ENCODE results near the gene ERVMER34-1. TPM values are rescaled to one million over a fixed set of nuclear protein-coding genes. Genes with fewer than 3 reads are reported as not detected.

The ERVMER34-1 gene
- polyA plus RNA-seq, 1 donor: 0.61 TPM

GRCh38 chr4:52755426-52755825 lies 4.2 kb upstream of the ERVMER34-1 start:
- no peak overlapping the region for H3K27ac ChIP-seq (ENCODE audit: low read length)
- no peak overlapping the region for H3K4me3 ChIP-seq (ENCODE audit: low read length)
- H3K4me1 ChIP-seq (ENCODE audit: control insufficient read depth, insufficient read depth, low read length): peaks cover 8% of the 10 kb centered on the region
- no peaks in the 10 kb centered on the region for H3K36me3 ChIP-seq (ENCODE audit: control insufficient read depth, insufficient read depth, low read length)
- peaks cover 11% of the 10 kb centered on the region for H3K9me3 ChIP-seq (ENCODE audit: control insufficient read depth, low read depth, low read length)
- H3K27me3 ChIP-seq (ENCODE audit: control insufficient read depth, insufficient read depth, low read length): peaks cover 15% of the 10 kb centered on the region
- no peak for DNase-seq

DNA sequence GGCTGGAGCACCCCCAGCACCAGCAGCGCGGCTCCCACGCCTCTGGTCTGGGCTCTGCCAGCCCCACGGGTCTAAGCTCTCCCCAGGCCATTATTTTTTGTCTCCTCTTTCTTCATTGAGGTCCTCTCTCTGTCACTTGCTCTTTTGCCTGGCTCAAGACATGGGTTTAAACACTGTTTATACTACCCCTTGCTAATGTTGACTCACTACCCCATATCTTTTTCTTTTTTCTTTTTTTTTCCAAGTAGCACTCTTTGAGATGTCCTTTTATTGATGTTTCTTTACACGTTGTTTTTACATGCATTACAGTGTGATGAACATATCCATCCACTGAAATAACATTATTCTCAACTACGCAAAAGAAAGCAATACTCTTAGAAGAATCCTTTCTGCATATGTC lies 1.7 kb upstream of the ERVMER34-1 start:
- no peak for DNase-seq
- Histone ChIP-seq H3K4me3 (ENCODE audit: low read length) (no peak overlapping the region), H3K9me3 (ENCODE audit: control insufficient read depth, low read depth, low read length) (peaks cover 11% of the 10 kb centered on the region), H3K36me3 (ENCODE audit: control insufficient read depth, insufficient read depth, low read length) (no peaks in the 10 kb centered on the region), H3K4me1 (ENCODE audit: control insufficient read depth, insufficient read depth, low read length) (peaks cover 8% of the 10 kb centered on the region), H3K27me3 (ENCODE audit: control insufficient read depth, insufficient read depth, low read length) (peaks cover 17% of the 10 kb centered on the region), H3K27ac (ENCODE audit: low read length) (no peak overlapping the region)
- WGBS (ENCODE audit: insufficient coverage, low lambda C conversion rate): 65% methylated on average over 2 of the region's 6 CpGs

DNA sequence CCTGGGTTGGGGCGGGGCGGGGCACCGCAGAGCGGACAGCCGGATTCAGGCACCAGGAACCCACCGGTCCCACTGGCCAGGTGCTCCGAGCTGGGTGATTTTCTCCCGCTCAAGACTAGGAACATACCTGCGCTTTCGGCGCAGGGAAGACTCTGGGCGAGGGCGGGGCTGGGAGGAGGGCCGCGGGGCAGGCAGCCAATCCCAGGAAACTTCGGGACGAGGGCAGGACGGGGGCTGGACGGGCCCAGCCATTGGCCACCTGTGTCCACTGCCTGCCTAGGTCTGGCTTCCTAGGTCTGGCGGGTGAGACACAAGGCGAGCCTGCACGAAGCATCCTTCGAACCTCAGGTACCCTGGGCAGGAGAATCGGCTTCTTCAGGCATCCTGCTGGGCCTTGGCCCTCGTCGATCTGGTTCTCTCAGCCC lies 274 bp upstream of the ERVMER34-1 start:
- no CpG with 5 or more reads among the region's 26 CpGs for WGBS (ENCODE audit: insufficient coverage, low lambda C conversion rate)
- peaks cover 11% of the 10 kb centered on the region for H3K9me3 ChIP-seq (ENCODE audit: control insufficient read depth, low read depth, low read length)
- H3K4me3 ChIP-seq (ENCODE audit: low read length): peak overlapping the region; percentile 45

DNA sequence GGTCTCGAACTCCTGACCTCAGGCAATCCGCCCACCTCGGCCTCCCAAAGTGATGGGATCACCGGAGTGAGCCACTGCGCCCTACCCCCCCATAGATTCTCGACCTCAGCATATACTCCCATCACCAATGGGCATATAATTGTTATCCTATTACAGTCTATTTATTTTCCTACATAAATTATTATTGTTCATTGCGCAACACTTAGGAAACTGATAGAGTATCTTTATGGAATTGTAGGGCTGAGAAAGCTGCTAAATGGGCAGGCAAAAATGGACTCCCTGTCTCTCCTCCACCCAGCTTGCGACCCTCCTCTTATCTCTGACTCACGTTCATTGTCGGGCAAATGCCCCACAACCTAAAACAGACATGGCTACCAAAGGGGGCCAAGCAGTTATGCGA lies 1.0 kb downstream of the ERVMER34-1 start:
- DNase-seq: no peak
- Histone ChIP-seq H3K36me3 (ENCODE audit: control insufficient read depth, insufficient read depth, low read length) (no peaks in the 10 kb centered on the region), H3K27me3 (ENCODE audit: control insufficient read depth, insufficient read depth, low read length) (peaks cover 17% of the 10 kb centered on the region), H3K9me3 (ENCODE audit: control insufficient read depth, low read depth, low read length) (peaks cover 11% of the 10 kb centered on the region), H3K4me1 (ENCODE audit: control insufficient read depth, insufficient read depth, low read length) (peaks cover 8% of the 10 kb centered on the region), H3K4me3 (ENCODE audit: low read length) (no peak overlapping the region), H3K27ac (ENCODE audit: low read length) (no peak overlapping the region)
- WGBS (ENCODE audit: insufficient coverage, low lambda C conversion rate): no CpG with 5 or more reads among the region's 11 CpGs

More for the DNA sequence above, 274 bp upstream of the ERVMER34-1 start:
- Histone ChIP-seq H3K36me3 (ENCODE audit: control insufficient read depth, insufficient read depth, low read length) (no peaks in the 10 kb centered on the region), H3K27ac (ENCODE audit: low read length) (no peak overlapping the region), H3K27me3 (ENCODE audit: control insufficient read depth, insufficient read depth, low read length) (peaks cover 17% of the 10 kb centered on the region), H3K4me1 (ENCODE audit: control insufficient read depth, insufficient read depth, low read length) (peaks cover 8% of the 10 kb centered on the region)
- DNase-seq: peak in 1 of 2 donors; percentile 45

- Histone ChIP-seq H3K27me3 (ENCODE audit: control insufficient read depth, insufficient read depth, low read length) (peaks cover 17% of the 10 kb centered on the region), H3K4me3 (ENCODE audit: low read length) (no peak overlapping the region), H3K36me3 (ENCODE audit: control insufficient read depth, insufficient read depth, low read length) (no peaks in the 10 kb centered on the region), H3K27ac (ENCODE audit: low read length) (no peak overlapping the region), H3K9me3 (ENCODE audit: control insufficient read depth, low read depth, low read length) (peaks cover 11% of the 10 kb centered on the region), H3K4me1 (ENCODE audit: control insufficient read depth, insufficient read depth, low read length) (peaks cover 8% of the 10 kb centered on the region)
- WGBS (ENCODE audit: insufficient coverage, low lambda C conversion rate): no CpG with 5 or more reads among the region's 6 CpGs
- no peak for DNase-seq
Measured at GRCh38 chr4:52748432-52748831, 2.8 kb downstream of the ERVMER34-1 start.

DNA sequence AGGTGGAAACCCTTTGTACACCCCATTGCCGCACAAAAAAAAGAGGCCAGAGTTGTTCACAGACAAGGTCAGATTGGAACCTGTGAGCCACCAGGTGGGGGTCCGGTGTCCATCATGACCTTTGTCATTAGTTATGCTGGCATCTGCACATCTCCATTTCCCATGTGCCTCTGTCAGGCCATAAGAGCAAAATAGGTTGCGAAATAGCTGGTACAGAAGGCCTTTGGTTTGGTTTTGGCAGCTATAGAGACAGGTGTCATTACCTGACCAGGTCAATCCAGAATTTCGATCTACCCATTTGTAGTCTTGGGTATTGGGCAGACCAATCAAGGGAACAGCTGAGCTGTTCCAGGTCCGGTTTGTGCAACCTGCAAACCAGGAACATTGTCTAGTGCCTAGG lies 6.6 kb downstream of the ERVMER34-1 start:
- 100% methylated on average over 1 of the region's 5 CpGs for WGBS (ENCODE audit: insufficient coverage, low lambda C conversion rate)
- no peak overlapping the region for H3K27ac ChIP-seq (ENCODE audit: low read length)
- H3K4me3 ChIP-seq (ENCODE audit: low read length): no peak overlapping the region
- H3K27me3 ChIP-seq (ENCODE audit: control insufficient read depth, insufficient read depth, low read length): no peaks in the 10 kb centered on the region
- H3K4me1 ChIP-seq (ENCODE audit: control insufficient read depth, insufficient read depth, low read length): no peaks in the 10 kb centered on the region
- no peaks in the 10 kb centered on the region for H3K9me3 ChIP-seq (ENCODE audit: control insufficient read depth, low read depth, low read length)
- DNase-seq: no peak
- no peaks in the 10 kb centered on the region for H3K36me3 ChIP-seq (ENCODE audit: control insufficient read depth, insufficient read depth, low read length)

DNA sequence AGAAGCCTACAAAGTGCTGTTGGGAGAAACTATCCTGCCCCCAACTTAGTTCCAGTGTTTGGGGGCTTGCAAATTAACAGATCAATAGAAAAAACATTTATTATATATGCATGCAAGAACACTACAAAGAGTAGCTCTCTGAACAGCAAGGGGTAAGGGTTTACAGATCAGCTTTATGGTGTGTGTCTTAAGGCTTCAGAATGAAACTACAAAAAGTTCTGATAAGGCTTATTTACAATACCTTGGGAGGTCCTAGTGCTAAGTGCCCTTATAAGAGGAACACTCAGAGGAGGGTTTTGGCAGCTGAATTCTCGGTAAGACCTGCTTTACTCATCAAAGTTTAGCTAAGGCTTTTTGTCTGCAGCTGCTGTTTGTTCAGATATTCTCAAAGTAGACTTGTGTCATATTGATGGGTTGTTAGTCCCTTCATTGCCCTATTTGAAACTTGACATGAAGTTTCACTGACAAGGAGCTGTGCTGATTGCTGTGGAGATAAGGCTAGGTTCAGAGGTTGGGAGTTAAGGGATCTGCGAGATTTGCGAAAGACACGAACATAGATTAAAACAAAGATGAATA lies 7.7 kb downstream of the ERVMER34-1 start:
- Histone ChIP-seq H3K27ac (ENCODE audit: low read length) (no peak overlapping the region), H3K9me3 (ENCODE audit: control insufficient read depth, low read depth, low read length) (no peaks in the 10 kb centered on the region), H3K27me3 (ENCODE audit: control insufficient read depth, insufficient read depth, low read length) (no peaks in the 10 kb centered on the region), H3K36me3 (ENCODE audit: control insufficient read depth, insufficient read depth, low read length) (no peaks in the 10 kb centered on the region), H3K4me1 (ENCODE audit: control insufficient read depth, insufficient read depth, low read length) (no peaks in the 10 kb centered on the region), H3K4me3 (ENCODE audit: low read length) (no peak overlapping the region)
- WGBS (ENCODE audit: insufficient coverage, low lambda C conversion rate): no CpG with 5 or more reads among the region's 4 CpGs
- no peak for DNase-seq

- H3K27me3 ChIP-seq (ENCODE audit: control insufficient read depth, insufficient read depth, low read length): no peaks in the 10 kb centered on the region
- H3K27ac ChIP-seq (ENCODE audit: low read length): no peak overlapping the region
- H3K4me3 ChIP-seq (ENCODE audit: low read length): no peak overlapping the region
- no peak for DNase-seq
- no peaks in the 10 kb centered on the region for H3K4me1 ChIP-seq (ENCODE audit: control insufficient read depth, insufficient read depth, low read length)
- H3K9me3 ChIP-seq (ENCODE audit: control insufficient read depth, low read depth, low read length): no peaks in the 10 kb centered on the region
- H3K36me3 ChIP-seq (ENCODE audit: control insufficient read depth, insufficient read depth, low read length): no peaks in the 10 kb centered on the region
Measured at GRCh38 chr4:52729586-52729985, 21.6 kb downstream of the ERVMER34-1 start.

DNA sequence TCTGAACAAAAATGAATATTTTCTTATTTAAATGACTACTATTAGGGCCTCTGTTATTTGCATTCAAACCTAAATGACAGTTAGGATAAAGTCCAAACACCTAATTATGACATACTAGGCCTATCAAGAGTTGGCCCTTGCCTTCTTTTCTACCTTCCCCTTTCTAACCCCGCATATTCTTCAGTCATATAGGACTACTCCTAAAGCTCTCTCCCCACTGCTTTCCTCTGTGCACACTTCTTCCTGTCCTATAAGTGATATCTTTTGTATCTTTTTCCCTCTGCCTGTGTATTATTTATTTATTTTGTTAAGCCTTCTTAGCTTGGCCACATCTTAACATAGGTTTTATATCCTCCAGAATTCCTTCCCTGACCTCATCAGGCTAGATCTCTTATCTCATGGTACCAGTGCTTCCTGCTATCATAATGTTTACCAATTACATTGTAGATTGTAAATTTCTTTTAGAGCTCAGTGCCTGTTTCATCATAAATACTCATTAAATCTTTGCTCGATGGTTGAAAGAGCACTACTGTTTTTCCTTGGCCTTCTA lies 22.5 kb downstream of the ERVMER34-1 start:
- no peak overlapping the region for H3K4me3 ChIP-seq (ENCODE audit: low read length)
- no peak overlapping the region for H3K27ac ChIP-seq (ENCODE audit: low read length)
- WGBS (ENCODE audit: insufficient coverage, low lambda C conversion rate): 56% methylated on average over 2 of the region's 2 CpGs

GRCh38 chr4:52726826-52727580 lies 24.2 kb downstream of the ERVMER34-1 start:
- no peaks in the 10 kb centered on the region for H3K27me3 ChIP-seq (ENCODE audit: control insufficient read depth, insufficient read depth, low read length)
- H3K4me3 ChIP-seq (ENCODE audit: low read length): no peak overlapping the region
- DNase-seq: no peak
- no peaks in the 10 kb centered on the region for H3K36me3 ChIP-seq (ENCODE audit: control insufficient read depth, insufficient read depth, low read length)
- no CpG with 5 or more reads among the region's 3 CpGs for WGBS (ENCODE audit: insufficient coverage, low lambda C conversion rate)
- no peaks in the 10 kb centered on the region for H3K9me3 ChIP-seq (ENCODE audit: control insufficient read depth, low read depth, low read length)
- H3K27ac ChIP-seq (ENCODE audit: low read length): no peak overlapping the region
- no peaks in the 10 kb centered on the region for H3K4me1 ChIP-seq (ENCODE audit: control insufficient read depth, insufficient read depth, low read length)

More for the DNA sequence above, 22.5 kb downstream of the ERVMER34-1 start:
- H3K36me3 ChIP-seq (ENCODE audit: control insufficient read depth, insufficient read depth, low read length): no peaks in the 10 kb centered on the region
- no peaks in the 10 kb centered on the region for H3K27me3 ChIP-seq (ENCODE audit: control insufficient read depth, insufficient read depth, low read length)
- H3K9me3 ChIP-seq (ENCODE audit: control insufficient read depth, low read depth, low read length): no peaks in the 10 kb centered on the region
- no peak for DNase-seq
- H3K4me1 ChIP-seq (ENCODE audit: control insufficient read depth, insufficient read depth, low read length): no peaks in the 10 kb centered on the region
